Kidney glomerular epithelial cell (primary cell): ENCODE data around the gene MT1A.
"Not testable (repeated sequence)": the region's sequence is repeated elsewhere in the genome, so short reads cannot be mapped to it uniquely, and the experiment has no call there.

ENCODE experiments used
- DNase-seq: peaks from one replicate; lab custom pipeline; 2025; lab: John Stamatoyannopoulos, UW

MT1A gene

GRCh38 chr16:56658327-56658875, 19.9 kb downstream of the MT1A start:
- no peak for DNase-seq

- DNase-seq: no peak
Measured at GRCh38 chr16:56662357-56663354, 24.2 kb downstream of the MT1A start.

- DNase-seq: no peak
Measured at GRCh38 chr16:56664506-56664905, 26.0 kb downstream of the MT1A start.

GRCh38 chr16:56665286-56666261, 27.1 kb downstream of the MT1A start:
- DNase-seq: not testable (repeated sequence)

GRCh38 chr16:56667581-56668571, 29.4 kb downstream of the MT1A start, which contains the start of gene MT1G:
MT1G (minus strand) TSS chr16:56668065; CDS start chr16:56667993, 72 bp downstream.
- no peak for DNase-seq

GRCh38 chr16:56669005-56669839, 30.8 kb downstream of the MT1A start, which contains the start of gene MT1H:
MT1H (plus strand) TSS chr16:56669814; CDS start chr16:56669885, 71 bp downstream.
- no peak for DNase-seq

- no peak for DNase-seq
Measured at GRCh38 chr16:56669840-56670619, 31.6 kb downstream of the MT1A start.

GRCh38 chr16:56670620-56670934, 32.1 kb downstream of the MT1A start:
- no peak for DNase-seq

GRCh38 chr16:56671691-56672090, 33.2 kb downstream of the MT1A start:
- DNase-seq: not testable (repeated sequence)

GRCh38 chr16:56672171-56672570, 33.7 kb downstream of the MT1A start:
- not testable (repeated sequence) for DNase-seq

GRCh38 chr16:56672761-56673536, 34.5 kb downstream of the MT1A start:
- DNase-seq: no peak

GRCh38 chr16:56673921-56674320, 35.5 kb downstream of the MT1A start:
- DNase-seq: peak; percentile 17

- not testable (repeated sequence) for DNase-seq
Measured at GRCh38 chr16:56674570-56674969, 36.1 kb downstream of the MT1A start.

GRCh38 chr16:56675685-56676210, 37.3 kb downstream of the MT1A start:
- DNase-seq: no peak

GRCh38 chr16:56677474-56677873, 39.0 kb downstream of the MT1A start:
- DNase-seq: no peak

GRCh38 chr16:56679078-56679730, 40.7 kb downstream of the MT1A start:
- no peak for DNase-seq

GRCh38 chr16:56679818-56680217, 41.4 kb downstream of the MT1A start:
- no peak for DNase-seq
